ENCODE data around the gene USP48. TPM values are rescaled to one million over a fixed set of nuclear protein-coding genes. Genes with fewer than 3 reads are reported as not detected.
A peak's percentile ranks its signal among the peaks of the same experiment; 100 is the strongest.

USP48 gene
- total and polyA plus RNA-seq, 10 of the 15 experiments (the other 5 are each of a cell fraction or from before 2014, with no cell fraction given): 21.2 to 115 (median 75.5) TPM

DNA sequence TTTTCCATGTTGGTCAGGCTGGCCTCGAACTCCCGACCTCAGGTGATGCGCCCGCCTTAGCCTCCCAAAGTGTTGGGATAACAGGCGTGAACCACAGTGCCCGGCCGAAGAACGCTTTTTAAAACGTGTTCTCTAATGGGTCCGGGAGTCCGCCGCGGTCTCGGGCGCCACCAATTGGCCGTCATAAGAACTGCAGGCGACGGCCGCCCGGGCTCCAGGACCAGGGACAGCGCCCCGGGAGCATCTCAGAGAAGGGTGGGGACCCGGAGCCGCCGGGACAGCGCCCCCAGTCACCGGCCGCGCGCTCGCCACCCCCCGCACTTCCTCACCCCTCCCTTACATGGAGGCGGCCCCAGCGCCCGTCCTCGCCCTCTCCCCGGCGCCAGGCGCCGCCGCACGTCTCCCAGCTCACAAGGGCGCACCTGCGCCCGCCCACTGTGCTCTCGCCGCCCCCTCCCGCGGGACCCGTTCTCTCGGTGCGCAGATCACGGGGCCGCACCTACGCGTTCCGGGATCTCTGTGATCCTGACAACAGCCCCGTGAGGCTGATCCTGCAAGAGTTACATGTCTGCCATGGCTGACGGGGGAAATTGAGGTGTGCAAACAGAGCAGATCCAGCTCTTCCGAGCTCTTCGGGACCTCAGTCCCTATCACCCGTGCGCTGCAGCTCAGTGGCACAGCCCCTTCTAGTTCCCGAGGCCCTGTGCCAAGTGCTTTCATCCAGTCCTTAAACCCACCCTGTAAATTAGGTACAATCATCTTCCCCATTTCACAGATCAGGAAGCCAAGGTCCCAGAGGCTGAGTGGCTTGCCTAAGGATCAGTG, 123.6 kb downstream of the USP48 start (continued):
- TF ChIP-seq CREM (IDR thresholded peaks at IDR 0.05; ENCODE audit: low read depth) (peak; percentile 33; the same call in 1 of the 2 replicates), BHLHE40 (IDR thresholded peaks at IDR 0.05; ENCODE audit: borderline replicate concordance in 1 of 2, low read depth in 2 of 2, low read length in 1 of 2) (peak; percentile 53 to 88; a peak in 3 of 4 replicates)

DNA sequence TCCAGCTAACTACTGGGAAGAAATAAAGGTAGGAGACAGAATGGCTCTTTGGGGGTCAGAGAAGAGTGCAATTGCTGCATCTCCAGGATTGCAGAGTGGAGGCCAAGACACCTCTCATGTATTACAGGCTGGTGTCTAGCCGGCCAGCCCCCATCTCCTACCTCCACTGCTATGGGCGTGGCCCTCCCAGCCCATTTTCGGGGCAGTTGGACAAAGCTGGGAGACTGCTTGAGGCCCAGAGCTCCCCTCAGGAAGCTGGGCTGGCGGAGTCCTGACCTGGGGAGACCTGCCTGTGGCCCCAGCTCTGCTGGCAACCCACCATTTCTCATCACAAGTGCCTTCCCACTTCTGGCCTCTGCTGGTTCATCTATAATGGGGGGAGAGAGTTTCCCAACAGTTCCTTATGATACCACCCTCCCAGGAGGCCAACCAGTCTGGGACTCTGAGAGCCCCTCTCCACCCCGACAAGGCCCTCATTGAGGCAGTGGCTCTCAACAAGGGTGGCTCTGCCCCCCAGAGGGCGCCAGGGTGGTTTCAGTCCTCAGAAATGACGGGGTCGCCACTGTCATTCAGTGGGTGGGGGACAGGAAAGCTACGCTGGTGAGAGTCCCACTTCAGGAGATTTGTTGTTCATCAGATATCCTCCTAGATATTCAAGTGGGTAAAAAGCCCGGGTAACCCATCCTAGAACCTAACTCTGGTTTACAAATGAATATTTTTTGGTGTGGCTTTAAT, 125.3 kb downstream of the USP48 start:
- peaks cover 2% of the 10 kb centered on the region; the same call in 1 of the 2 replicates for H4K20me1 ChIP-seq (ENCODE audit: control insufficient read depth, insufficient read depth)
- CTCF ChIA-PET: interaction anchor here (0.5 to 2.1 kb wide), 6 partner anchors 20 to 1219 kb away, joined by 3 to 7 read pairs (median 3); no protein-coding TSS in a partner anchor
- RAD21 ChIA-PET (ENCODE audit: unreplicated experiment): interaction anchor here (1.1 kb wide), 1 partner anchor 286 kb away, joined by 3 read pairs; no protein-coding TSS in a partner anchor
- no peak overlapping the region for H2AFZ ChIP-seq (ENCODE audit: control insufficient read depth, low read depth, low read length)
- H3K79me2 ChIP-seq (ENCODE audit: control insufficient read depth, insufficient read depth, low read length): no peaks in the 10 kb centered on the region
- no peak overlapping the region for H3K4me2 ChIP-seq (ENCODE audit: control insufficient read depth, insufficient read depth)
- ATAC-seq (no peak), FAIRE-seq (no peak), DNase-seq (ENCODE audit: low read depth, low spot score) (no peak)
- no peak overlapping the region for H3K27ac ChIP-seq (ENCODE audit: control insufficient read depth, insufficient read depth)
- in situ Hi-C loops (cut with MboI) (no loop called here), intact Hi-C loops (cut with micrococcal nuclease; ENCODE audit: unreplicated experiment) (loop anchor here (2.0 to 10.0 kb wide), 2 partner anchors 143 to 287 kb away; no protein-coding TSS in a partner anchor)
- H3K36me3 ChIP-seq (ENCODE audit: control insufficient read depth in 2 of 2, insufficient read depth in 2 of 2, low read length in 1 of 2): no peaks in the 10 kb centered on the region
- SMC1A ChIA-PET (ENCODE audit: uncharacterized antibody, unreplicated experiment): no interaction called here
- no peaks in the 10 kb centered on the region for H3K9me3 ChIP-seq (replicated peaks; ENCODE audit: control insufficient read depth, insufficient read depth, low read length)
- peaks cover 1 to 2% of the 10 kb centered on the region in 2 experiments; a peak in 3 of 4 replicates for H3K27me3 ChIP-seq (replicated peaks in 1 of 2; ENCODE audit: control insufficient read depth in 2 of 2, insufficient read depth in 2 of 2, low read length in 1 of 2)
- no peak overlapping the region for H3K4me3 ChIP-seq
- POLR2A ChIA-PET: no interaction called here
- H3K4me1 ChIP-seq (ENCODE audit: control insufficient read depth, insufficient read depth, low read length): no peaks in the 10 kb centered on the region
- 1% methylated on average over 10 of the region's 10 CpGs for WGBS (ENCODE audit: insufficient coverage, insufficient replicate concordance, low lambda C conversion rate, missing lambda C conversion rate)
- no TSS peak for BruUV-seq (replicated peaks)
- H3K9ac ChIP-seq (ENCODE audit: control insufficient read depth, insufficient read depth, low read length): no peak overlapping the region
- no peak for TF ChIP-seq CBX5 (IDR thresholded peaks at IDR 0.05; ENCODE audit: low read depth)
- no peak for TF ChIP-seq SMC3 (IDR thresholded peaks at IDR 0.05; ENCODE audit: borderline replicate concordance, low read length)
- TF ChIP-seq, protein P1, sequence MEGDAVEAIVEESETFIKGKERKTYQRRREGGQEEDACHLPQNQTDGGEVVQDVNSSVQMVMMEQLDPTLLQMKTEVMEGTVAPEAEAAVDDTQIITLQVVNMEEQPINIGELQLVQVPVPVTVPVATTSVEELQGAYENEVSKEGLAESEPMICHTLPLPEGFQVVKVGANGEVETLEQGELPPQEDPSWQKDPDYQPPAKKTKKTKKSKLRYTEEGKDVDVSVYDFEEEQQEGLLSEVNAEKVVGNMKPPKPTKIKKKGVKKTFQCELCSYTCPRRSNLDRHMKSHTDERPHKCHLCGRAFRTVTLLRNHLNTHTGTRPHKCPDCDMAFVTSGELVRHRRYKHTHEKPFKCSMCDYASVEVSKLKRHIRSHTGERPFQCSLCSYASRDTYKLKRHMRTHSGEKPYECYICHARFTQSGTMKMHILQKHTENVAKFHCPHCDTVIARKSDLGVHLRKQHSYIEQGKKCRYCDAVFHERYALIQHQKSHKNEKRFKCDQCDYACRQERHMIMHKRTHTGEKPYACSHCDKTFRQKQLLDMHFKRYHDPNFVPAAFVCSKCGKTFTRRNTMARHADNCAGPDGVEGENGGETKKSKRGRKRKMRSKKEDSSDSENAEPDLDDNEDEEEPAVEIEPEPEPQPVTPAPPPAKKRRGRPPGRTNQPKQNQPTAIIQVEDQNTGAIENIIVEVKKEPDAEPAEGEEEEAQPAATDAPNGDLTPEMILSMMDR (IDR thresholded peaks at IDR 0.05 in 2 of 3, conservative IDR thresholded peaks at IDR 0.05 in 1 of 3; ENCODE audit: control insufficient read depth in 2 of 3, extremely low read depth in 1 of 3, insufficient read depth in 1 of 3, low read depth in 3 of 3, low read length in 3 of 3): 0 out of 6 replicates have a peak, but pooled peaks of 1 of the 3 experiments have one; percentile 16
- no peak for TF ChIP-seq FOXK2 (IDR thresholded peaks at IDR 0.05)
- TF ChIP-seq JUND (IDR thresholded peaks at IDR 0.05; ENCODE audit: low read depth, low read length): no peak
- TF ChIP-seq, protein P2, sequence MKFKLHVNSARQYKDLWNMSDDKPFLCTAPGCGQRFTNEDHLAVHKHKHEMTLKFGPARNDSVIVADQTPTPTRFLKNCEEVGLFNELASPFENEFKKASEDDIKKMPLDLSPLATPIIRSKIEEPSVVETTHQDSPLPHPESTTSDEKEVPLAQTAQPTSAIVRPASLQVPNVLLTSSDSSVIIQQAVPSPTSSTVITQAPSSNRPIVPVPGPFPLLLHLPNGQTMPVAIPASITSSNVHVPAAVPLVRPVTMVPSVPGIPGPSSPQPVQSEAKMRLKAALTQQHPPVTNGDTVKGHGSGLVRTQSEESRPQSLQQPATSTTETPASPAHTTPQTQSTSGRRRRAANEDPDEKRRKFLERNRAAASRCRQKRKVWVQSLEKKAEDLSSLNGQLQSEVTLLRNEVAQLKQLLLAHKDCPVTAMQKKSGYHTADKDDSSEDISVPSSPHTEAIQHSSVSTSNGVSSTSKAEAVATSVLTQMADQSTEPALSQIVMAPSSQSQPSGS (IDR thresholded peaks at IDR 0.05; ENCODE audit: low read length): no peak

All from GM12878 (cell line).